ENCODE results near the gene RINT1.

- no peak for TF ChIP-seq ATF1 (CRISPR knock-in tag; IDR thresholded peaks at IDR 0.05)
- TF ChIP-seq, protein P1, sequence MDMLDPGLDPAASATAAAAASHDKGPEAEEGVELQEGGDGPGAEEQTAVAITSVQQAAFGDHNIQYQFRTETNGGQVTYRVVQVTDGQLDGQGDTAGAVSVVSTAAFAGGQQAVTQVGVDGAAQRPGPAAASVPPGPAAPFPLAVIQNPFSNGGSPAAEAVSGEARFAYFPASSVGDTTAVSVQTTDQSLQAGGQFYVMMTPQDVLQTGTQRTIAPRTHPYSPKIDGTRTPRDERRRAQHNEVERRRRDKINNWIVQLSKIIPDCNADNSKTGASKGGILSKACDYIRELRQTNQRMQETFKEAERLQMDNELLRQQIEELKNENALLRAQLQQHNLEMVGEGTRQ (IDR thresholded peaks at IDR 0.05; ENCODE audit: low read depth, low read length): no peak
- TF ChIP-seq, protein P1 (CRISPR knock-in tag; IDR thresholded peaks at IDR 0.05; ENCODE audit: borderline replicate concordance): no peak
- TF ChIP-seq, protein P2, sequence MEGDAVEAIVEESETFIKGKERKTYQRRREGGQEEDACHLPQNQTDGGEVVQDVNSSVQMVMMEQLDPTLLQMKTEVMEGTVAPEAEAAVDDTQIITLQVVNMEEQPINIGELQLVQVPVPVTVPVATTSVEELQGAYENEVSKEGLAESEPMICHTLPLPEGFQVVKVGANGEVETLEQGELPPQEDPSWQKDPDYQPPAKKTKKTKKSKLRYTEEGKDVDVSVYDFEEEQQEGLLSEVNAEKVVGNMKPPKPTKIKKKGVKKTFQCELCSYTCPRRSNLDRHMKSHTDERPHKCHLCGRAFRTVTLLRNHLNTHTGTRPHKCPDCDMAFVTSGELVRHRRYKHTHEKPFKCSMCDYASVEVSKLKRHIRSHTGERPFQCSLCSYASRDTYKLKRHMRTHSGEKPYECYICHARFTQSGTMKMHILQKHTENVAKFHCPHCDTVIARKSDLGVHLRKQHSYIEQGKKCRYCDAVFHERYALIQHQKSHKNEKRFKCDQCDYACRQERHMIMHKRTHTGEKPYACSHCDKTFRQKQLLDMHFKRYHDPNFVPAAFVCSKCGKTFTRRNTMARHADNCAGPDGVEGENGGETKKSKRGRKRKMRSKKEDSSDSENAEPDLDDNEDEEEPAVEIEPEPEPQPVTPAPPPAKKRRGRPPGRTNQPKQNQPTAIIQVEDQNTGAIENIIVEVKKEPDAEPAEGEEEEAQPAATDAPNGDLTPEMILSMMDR (CRISPR knock-in tag; IDR thresholded peaks at IDR 0.05): no peak
- no peak for TF ChIP-seq MYC (CRISPR knock-in tag; IDR thresholded peaks at IDR 0.05; ENCODE audit: borderline replicate concordance)
- TF ChIP-seq BCLAF1 (IDR thresholded peaks at IDR 0.05): no peak
- TF ChIP-seq CBX5 (CRISPR knock-in tag; IDR thresholded peaks at IDR 0.05; ENCODE audit: borderline replicate concordance): no peak
- TF ChIP-seq GABPA (IDR thresholded peaks at IDR 0.05; ENCODE audit: low read depth, low read length): no peak
- TF ChIP-seq GABPA (CRISPR knock-in tag; IDR thresholded peaks at IDR 0.05; ENCODE audit: low read depth): no peak
- TF ChIP-seq, protein P3, sequence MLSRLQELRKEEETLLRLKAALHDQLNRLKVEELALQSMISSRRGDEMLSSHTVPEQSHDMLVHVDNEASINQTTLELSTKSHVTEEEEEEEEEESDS (CRISPR knock-in tag; IDR thresholded peaks at IDR 0.05; ENCODE audit: borderline replicate concordance): no peak
- no peak for TF ChIP-seq MAX (IDR thresholded peaks at IDR 0.05)
- no peak for TF ChIP-seq ZKSCAN5 (CRISPR knock-in tag; IDR thresholded peaks at IDR 0.05)
- no peak for TF ChIP-seq MLXIP (CRISPR knock-in tag; IDR thresholded peaks at IDR 0.05; ENCODE audit: borderline replicate concordance)
- no peak for TF ChIP-seq RXRB (CRISPR knock-in tag; IDR thresholded peaks at IDR 0.05; ENCODE audit: borderline replicate concordance)
Observed at GRCh38 chr7:105519353-105519752, 12.6 kb upstream of the RINT1 start.
